AG08395 (cell line): ENCODE measurements around the gene EEF1AKMT4.

Experiments
- DNase-seq: peaks from one replicate; pipeline ENCODE4 v3.0.0; 2012; ENCODE audit warnings: mixed read lengths, low spot score

EEF1AKMT4 gene

DNA sequence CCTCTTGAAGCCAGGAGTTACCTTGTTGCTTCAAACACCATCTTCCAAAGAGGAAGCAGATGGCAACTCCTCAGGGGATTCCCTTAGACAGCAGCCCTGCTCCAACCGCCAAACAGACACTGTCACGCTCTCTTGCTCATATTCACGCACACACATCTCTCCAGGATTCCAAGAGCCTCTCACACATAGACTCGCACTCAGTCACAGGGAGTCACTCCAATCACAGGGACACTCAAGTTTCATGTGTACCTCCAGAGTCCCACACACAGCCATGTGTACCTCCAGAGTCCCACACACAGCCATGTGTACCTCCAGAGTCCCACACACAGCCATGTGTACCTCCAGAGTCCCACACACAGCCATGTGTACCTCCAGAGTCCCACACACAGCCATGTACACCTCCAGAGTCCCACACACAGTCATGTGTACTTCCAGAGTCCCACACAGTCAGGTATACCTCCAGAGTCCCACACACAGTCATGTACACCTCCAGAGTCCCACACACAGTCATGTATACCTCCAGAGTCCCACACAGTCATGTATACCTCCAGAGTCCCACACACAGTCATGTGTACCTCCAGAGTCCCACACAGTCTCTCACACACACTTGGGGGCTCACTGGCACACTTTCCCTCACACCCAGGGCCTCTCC is 14.0 kb upstream of the EEF1AKMT4 start:
- no peak for DNase-seq

DNA sequence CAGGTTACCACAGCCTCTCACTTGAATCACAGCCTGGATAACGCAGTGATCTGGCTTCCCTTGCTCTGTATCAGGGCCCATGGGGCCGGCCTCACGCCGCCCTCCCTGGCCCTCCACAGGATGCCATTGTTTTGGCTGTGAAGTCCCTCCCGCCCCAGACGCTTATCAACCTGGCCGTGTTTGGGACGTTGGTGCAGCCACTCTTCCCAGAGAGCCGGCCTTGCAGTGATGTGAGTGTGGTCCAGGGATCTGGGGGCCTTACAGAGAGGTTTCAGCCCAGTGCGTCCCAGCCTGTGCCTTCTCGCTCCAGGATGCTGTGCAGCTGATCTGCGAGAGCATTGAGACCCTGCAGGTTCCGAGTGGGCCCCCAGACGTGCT is 13.4 kb upstream of the EEF1AKMT4 start:
- DNase-seq: no peak

DNA sequence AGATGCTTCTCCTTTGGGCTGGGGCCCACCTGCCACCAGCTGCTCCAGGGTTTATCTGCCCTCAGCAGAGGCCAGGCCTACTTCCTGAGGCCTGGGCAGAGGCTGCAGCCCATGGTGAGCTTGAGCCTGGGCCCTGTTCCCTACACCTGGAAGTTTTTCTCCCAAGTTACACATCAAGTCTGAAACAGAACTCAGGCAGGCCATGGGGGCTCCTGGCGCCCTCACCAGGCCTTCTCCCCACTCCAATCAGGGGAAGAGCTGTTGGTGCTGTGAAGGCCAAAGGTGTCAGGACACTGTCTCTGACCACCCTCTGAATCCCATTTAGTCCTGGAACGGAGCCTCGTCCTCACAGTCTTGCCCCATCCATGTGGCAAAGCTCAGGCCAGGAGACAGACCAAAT is 12.8 kb upstream of the EEF1AKMT4 start:
- no peak for DNase-seq

DNA sequence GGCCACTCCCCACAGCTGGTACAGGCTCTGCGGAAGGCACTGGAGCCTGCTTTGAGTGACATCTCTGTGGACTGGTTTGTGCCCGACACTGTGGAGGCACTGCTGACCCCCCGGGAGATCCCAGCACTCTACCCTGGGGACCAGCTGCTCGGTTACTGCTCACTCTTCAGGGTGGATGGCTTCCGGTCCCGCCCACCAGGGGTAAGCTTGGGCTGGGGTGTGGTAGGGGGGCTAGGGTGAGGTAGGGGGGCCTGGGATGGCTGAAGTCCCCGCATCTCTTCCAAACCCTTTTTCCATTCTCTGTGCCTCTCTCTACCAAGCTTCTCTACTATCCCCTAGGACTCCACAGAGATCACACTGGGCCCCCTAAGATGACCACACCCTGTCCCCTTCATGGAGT is 12.3 kb upstream of the EEF1AKMT4 start:
- no peak for DNase-seq

DNA sequence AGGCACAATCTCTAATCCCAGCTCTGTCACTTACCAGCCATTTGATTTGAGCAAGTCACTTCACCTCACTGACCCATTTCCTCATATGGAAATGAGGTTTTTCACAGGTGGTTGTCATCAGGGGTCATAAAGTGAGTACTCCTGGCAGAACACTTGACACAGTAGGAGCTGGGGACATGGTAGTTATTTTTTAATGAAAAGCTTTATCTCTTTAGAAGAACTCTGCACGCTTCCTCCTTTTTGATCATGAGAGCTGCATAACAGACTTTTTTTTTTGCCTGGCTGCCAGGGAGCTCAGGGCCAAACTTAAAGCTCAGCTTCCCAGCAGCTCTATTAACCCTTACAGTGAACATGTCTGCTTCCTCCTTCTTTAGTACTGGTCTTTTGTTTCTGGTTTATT is 11.7 kb upstream of the EEF1AKMT4 start:
- DNase-seq: no peak

DNA sequence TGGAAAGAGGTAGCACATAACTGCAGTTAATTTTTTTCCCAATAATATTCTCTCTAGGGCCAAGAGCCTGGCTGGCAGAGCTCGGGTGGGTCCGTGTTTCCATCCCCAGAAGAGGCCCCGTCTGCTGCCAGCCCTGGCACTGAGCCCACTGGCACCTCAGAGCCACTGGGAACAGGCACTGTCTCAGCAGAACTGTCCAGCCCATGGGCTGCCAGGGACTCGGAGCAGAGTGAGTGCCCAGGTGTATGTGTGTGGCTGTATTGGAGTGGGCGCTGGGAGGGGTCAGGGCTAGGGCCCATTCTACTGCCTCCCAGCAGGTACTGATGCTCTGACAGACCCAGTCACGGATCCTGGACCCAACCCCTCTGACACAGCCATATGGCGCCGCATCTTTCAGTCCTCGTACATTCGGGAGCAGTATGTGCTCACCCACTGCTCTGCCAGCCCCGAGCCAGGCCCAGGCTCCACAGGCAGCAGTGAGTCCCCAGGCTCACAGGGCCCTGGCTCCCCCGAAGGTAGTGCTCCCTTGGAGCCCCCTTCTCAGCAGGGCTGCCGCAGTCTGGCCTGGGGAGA is 11.1 kb upstream of the EEF1AKMT4 start:
- DNase-seq: no peak

DNA sequence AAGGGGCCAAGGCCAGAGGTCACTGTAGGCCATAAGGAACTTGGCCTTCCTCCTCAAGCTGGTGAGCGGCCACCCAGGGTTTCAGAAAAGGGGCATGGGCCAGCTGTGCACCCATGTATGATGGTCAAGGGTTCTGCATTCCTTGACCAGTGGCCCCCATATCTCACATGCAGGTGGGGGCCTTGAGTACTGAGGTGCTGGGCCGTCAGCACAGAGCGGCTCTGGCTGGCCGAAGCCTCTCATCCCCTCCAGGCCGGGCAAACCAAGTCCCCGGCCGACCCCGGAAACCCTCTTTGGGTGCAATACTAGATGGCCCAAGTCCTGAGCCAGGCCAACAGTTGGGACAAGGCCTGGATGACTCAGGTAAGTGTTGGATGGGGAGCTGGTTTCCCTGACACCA is 10.3 kb upstream of the EEF1AKMT4 start:
- no peak for DNase-seq

DNA sequence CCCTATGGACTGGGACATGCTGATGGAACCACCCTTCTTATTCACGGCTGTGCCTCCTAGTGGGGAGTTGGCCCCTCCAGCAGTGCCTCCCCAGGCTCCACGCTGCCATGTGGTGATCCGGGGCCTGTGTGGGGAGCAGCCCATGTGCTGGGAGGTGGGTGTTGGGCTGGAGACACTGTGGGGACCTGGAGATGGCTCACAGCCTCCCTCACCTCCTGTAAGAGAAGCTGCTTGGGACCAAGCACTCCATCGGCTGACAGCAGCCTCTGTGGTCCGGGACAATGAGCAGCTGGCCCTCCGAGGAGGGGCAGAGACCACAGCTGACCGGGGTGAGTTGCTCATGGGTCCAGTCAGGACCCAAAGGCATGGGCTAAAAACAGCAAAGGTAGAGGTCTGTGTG is 9.8 kb upstream of the EEF1AKMT4 start:
- no peak for DNase-seq

DNA sequence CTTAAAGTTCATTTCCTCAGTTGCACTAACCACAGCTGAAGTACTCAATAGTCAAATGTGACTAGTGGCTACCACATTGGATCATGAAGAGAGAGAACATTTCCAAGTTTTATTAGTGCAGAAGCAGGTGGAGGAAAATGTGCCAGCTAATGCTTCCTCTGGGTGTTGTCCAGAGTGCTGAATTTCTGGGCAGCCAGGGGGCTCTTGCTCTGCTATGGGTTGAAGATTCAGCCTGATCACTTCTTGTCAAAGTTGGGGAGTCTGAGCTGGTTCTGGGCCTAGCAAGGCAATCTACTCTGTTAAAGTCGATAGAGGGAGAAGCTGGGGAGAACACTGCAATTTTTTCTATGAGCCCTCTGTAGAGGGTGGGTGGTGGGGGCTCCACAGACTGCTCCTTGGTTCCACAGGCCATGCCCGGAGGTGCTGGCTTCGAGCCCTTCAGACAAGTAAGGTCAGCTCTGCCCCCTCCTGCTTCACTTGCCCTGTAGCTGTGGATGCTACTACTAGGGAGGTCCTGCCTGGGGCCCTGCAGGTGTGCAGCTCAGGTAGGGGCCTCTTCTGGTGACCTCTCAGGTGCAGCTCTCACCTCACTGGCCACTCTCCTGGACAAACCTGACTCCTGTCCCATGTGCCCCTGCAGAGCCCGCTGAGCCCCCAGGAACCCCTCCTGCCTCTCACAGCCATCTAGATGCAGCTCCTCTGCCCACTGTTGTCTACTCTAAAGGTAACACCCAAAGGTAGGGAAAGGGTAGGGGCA is 8.9 kb upstream of the EEF1AKMT4 start:
- peak; percentile 43 for DNase-seq

DNA sequence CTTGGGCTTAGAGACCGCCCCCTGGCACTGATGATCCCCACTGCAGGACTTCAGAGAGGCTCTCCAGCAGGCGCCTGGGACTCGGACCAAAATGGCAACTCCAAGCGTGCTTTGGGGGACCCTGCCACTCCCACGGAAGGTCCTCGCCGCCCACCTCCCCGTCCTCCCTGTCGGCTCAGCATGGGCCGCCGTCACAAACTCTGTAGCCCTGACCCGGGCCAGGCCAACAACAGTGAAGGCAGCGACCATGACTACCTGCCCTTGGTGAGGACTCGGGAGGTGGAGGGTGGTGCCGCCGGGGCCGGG is 8.4 kb upstream of the EEF1AKMT4 start:
- DNase-seq: no peak

DNA sequence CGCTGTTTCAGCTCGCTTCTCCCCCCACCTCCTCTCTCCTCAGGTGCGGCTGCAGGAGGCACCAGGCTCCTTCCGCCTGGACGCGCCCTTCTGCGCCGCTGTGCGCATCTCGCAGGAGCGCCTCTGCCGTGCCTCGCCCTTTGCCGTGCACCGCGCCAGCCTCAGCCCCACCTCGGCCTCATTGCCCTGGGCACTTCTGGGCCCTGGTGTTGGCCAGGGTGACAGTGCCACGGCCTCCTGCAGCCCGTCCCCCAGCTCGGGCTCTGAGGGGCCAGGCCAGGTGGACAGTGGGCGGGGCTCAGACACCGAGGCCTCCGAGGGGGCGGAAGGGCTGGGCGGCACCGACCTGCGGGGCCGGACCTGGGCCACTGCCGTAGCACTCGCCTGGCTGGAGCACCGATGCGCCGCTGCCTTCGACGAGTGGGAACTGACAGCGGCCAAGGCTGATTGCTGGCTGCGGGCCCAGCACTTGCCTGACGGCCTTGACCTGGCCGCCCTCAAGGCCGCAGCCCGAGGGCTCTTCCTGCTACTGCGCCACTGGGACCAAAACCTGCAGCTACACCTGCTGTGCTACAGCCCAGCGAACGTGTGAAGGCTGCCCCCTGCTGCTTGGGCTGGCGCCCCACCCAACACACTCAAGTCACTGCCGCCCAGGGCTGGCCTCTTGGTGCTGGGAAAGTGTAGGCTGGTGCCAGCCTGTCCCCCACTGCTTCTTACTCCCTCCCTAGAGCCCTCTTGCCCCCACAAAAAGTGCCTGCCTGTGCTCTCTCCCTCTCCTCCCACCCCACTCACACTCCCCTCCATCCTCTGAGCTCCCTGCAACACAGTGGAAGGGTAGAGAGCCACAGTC is 7.8 kb upstream of the EEF1AKMT4 start:
- no peak for DNase-seq

DNA sequence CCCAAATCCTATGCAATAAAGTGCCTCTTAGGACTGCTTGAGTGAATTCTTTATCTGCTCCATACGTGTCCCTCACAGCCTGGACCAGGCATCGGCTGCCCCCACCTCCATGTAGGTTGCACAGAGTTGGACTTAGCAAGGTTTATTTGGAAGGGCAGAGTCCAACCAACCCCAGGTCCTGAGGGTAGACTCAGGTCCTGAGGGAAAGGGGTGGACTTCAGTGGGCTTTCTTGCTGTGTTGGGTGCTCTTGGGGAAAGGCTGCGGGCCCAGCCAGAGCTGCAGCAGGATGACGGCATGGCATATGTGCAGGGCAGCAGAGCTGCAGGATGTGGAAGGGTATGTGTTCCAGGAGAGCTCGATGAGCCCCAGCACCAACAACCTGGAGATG is 7.2 kb upstream of the EEF1AKMT4 start:
- DNase-seq: no peak

DNA sequence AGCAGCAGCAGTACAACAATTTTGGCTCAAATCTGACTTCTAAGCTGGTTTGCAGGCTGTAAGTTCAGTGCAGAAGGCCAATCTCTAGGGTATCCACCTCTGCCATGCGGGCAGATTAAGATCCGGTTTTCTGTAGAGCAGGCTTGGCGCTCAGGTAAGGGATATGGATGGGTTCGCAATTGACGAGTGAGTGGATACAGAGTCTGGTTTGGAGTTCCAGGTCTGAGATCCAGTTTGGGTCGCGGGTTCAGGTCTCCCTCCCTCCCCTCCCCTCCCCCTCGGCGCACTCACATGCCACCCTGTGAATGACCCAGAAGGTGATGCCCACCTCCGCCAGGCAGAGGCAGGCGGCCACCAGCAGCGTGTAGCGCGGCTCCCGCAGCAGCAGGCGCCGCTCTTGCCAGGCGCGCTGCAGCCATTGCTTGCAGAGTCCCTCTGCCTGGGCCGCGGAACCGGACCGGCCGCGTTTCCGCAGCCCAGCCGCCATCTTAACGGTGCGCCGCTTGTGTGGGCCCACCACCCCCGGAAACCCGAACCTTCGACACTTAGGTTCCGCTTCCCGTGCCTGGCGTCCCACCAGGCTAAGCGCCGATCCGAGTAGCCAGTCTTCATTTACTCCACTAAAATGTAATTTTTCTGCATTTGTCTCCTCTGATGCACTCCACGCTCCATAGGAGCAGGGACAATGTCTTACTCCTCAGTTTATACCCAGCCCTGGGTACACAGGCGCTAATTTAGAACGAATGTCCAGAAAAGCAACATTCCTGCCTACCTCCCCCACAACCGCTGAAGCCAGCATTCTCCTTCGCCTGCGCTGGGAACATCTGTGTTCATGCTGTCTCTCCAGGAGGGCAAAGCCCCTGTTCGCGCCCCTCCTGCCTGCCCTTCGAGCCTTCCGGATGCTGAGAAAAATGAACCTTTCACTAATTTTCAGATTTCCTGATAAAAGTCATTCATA is 739 bp upstream of the EEF1AKMT4 start, which contains the start of gene ALG3:
TSS of gene ALG3 (minus strand) at position 509 of the 958 bp plus-strand sequence. CDS start at position 487, 22 bp downstream.
- peak; percentile 87 for DNase-seq

DNA sequence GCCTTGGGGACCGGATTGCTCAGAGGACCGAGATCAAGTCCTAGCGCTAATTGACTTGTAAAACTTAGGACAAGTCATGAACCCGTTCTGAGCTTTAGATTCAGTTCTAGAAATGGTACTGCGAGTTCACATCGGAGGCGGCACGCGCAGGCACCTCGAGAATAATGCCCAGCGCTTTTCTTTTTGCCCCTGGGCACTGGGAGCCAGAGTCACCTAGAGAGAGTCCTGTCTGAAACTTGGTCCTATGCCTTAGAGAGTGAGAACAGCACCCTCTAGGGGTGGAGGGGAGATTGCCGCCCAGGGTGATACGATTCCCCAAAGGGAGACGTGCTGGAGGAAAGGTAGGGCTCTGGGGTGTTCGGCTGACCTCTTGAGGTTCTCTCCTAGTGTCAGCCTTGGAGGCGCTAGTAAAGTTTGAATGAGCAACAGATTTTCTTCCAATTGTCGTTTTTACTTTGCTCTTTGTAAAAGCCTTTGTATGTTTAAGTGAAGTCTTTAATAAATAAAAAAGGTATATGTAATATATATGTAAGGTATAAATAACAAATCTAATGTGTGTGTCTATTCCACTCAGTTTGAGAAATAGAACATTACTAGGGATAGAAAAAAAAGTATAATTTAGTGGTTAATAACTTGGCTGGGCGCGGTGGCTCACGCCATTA is 826 bp downstream of the EEF1AKMT4 start:
- peak; percentile 88 for DNase-seq

DNA sequence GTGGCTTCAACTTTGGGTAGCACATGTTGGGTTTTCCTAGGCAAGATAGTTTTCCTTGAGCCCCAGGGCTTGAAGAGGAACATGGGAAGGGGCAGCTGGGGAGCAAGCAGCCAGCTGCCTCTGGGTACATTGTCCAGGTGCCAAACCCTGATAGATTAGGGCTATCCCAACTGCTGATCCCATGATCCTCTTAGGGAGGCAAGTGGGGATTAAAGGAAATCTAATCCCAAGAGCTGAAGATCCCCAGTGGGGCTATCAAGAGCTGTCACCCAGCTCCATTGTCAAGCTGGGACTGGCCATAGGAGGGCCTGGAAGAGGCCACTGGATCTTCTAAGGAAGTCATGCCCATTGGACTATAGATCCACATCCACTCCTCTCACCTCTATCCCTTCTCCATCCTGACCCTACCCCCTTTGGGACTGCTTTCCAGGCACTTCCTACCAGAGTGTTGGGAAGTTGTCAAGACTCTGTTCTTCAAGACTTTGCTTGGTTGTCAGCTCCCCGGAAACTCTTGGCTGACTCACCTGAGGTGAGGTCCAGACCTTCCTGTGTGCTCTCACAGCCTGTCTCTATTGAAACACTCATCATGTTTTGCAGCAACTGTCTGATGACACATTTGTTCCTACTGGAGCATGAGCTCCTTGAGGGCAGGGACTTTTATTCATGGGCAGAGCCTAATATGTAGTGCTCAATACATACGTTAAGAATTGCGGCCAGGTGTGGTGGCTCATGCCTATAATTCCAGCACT is 6.0 kb downstream of the EEF1AKMT4 start:
- no peak for DNase-seq

DNA sequence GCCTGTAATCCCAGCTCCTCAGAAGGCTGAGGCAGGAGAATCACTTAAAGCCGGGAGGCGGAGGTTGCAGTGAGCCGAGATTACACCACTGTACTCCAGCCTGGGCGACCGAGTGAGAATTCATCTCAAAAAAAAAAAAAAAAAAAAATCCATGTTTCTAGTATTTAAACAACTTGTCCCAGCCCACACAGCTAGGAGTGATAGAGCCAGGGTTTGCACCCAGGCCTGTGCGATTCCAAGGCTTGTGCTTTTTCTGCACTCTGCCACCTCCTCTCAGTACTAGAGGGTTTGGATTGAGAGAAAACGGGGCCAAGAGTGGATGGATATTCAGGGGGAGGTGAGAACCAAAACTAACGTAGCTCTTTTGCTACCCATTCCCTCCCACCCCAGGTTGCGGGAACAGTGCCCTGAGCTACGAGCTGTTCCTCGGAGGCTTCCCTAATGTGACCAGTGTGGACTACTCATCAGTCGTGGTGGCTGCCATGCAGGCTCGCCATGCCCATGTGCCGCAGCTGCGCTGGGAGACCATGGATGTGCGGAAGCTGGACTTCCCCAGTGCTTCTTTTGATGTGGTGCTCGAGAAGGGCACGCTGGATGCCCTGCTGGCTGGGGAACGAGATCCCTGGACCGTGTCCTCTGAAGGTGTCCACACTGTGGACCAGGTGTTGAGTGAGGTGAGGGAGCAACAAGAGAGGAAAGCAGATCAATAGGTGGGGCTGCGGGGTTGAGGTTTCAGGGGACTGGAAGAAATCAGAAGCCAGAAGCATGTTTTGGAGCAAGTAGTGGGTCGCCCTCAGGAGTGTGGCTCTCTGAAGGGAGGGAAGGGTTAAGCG is 7.8 kb downstream of the EEF1AKMT4 start:
- no peak for DNase-seq

DNA sequence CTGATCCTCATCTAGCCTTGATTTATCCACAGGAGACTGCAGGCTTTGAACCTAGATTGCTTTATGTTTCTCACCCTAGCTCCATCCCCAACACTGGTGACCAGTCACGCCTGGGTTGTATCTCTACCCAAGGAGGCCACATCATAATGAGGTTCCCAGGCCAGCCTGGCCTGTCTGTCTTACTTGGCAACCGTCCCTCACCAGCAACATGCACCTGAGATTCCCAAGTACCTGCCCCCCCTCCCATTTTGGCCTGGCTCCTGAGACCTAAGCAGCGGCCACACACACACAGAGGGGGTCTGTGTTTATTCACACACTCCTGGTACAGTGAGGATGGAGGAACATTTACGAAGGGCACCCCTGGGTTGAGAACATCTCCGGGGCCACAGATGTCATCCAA is 9.5 kb downstream of the EEF1AKMT4 start:
- DNase-seq: no peak

DNA sequence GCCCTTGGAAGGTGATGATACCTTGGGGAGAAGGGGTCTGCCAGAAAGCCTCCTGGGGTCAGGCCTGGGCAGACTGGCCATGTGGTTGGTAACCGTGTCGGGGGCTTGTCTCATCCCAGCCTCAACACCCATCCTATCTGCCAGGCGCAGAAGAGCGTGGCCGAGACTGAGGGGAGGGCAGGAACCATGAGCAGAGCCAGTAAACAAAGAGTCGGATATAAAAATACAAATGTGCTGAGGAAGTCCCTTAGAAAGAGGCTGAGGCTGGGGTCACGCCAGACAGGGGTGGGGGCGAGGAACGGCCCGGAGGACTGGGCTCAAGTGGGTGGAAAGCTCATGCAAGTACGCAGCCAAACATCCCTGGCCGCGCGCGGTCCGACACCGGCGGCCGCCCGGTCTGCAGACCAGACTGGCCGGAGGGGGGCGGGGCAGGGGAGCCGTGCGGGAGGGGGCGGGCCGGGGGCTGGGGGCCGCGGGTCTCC is 10.0 kb downstream of the EEF1AKMT4 start:
- no peak for DNase-seq
